ENCODE data around the gene RAD23A.

- peak; percentile 91 for TF ChIP-seq POLR2A (IDR thresholded peaks at IDR 0.05; ENCODE audit: extremely low read depth, insufficient read length)
- TF ChIP-seq, protein P1, sequence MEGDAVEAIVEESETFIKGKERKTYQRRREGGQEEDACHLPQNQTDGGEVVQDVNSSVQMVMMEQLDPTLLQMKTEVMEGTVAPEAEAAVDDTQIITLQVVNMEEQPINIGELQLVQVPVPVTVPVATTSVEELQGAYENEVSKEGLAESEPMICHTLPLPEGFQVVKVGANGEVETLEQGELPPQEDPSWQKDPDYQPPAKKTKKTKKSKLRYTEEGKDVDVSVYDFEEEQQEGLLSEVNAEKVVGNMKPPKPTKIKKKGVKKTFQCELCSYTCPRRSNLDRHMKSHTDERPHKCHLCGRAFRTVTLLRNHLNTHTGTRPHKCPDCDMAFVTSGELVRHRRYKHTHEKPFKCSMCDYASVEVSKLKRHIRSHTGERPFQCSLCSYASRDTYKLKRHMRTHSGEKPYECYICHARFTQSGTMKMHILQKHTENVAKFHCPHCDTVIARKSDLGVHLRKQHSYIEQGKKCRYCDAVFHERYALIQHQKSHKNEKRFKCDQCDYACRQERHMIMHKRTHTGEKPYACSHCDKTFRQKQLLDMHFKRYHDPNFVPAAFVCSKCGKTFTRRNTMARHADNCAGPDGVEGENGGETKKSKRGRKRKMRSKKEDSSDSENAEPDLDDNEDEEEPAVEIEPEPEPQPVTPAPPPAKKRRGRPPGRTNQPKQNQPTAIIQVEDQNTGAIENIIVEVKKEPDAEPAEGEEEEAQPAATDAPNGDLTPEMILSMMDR (IDR thresholded peaks at IDR 0.05; ENCODE audit: low read depth, low read length) = no peak
- TF ChIP-seq MYC (IDR thresholded peaks at IDR 0.05; ENCODE audit: low read depth, low read length) = peak; percentile 69
- TF ChIP-seq, protein P2, sequence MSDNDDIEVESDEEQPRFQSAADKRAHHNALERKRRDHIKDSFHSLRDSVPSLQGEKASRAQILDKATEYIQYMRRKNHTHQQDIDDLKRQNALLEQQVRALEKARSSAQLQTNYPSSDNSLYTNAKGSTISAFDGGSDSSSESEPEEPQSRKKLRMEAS (IDR thresholded peaks at IDR 0.05; ENCODE audit: low read depth, low read length) = peak; percentile 57
Measured at GRCh38 chr19:12956446-12957388, 11.1 kb downstream of the RAD23A start, which contains the start of gene GADD45GIP1.
